ENCODE measurements around the gene GAB3.
"Not testable (repeated sequence)": the region's sequence is repeated elsewhere in the genome, so short reads cannot be mapped to it uniquely, and the experiment has no call there.

Gene GAB3

DNA sequence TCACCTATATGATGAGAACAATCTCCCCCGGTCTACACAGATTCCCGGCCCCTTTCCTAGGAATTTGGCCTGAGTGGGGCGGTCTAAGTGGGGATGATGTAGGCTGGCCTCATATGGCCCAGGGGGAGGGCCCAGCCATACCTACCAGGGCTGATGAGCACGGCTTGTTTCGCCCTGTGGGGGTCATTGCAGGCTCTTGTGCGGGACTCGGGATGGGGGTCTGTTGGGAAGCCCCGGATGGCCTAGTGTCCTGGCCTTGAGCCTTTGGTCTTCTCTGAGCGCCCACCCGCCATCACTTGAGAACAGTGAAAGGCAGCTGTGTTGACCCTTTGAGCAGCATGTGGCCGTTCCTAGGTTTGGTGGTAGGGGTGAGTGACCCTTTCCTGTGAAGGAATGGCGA, 92.7 kb downstream of the GAB3 start:
- DNase-seq (ENCODE audit: low read depth in 1 of 2, low spot score in 1 of 2) = no peak

DNA sequence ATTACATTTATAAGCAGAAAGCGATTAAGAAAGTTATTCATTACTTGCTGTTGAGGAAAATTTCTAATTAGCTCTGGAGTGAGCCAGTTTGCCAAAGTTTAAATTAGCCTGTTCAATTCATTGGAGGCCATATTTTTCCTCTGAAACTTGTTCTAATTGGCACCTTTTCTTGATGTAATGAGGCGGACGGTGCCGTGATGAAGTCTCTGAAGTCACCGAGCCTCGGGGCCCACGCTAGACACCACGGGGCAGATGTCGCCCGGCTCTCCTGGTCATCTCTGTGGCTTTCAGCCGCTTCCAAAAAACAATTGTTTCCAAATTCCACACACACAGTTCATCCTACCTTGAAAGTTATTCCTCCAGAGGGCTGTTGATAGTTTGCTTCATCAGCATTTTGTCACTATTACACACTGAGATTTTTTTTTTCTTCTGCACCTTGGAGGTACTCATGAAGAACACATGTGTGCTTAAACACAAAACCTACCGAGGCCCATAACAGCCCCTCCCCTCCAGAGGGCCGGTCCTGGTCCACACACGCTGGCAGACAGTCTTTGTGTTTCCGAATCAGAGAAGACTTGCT, 93.6 kb downstream of the GAB3 start:
- DNase-seq (ENCODE audit: low read depth in 1 of 2, low spot score in 1 of 2) = no peak

DNA sequence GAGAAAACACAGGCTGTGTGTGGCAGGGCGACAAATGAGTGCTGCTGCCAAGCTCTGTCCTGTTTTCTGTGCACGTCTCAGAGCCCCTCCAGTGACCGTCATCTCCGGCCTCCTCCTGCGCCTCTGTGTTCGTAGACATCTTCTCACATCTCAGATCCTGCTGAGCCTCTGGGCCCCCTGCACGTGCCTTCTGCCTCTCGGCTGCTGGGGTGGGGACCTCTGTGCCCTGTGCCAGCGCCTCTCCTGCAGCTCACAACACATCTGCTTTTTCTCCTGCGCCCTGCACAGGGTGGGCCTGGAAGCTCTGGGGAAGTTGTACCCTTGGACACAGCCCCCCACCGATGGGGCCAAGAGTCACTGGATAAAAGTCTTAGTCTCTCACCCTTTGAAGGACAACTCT, 95.1 kb downstream of the GAB3 start:
- no peak for DNase-seq (ENCODE audit: low read depth in 1 of 2, low spot score in 1 of 2)

GRCh38 chrX:154655346-154655745, 95.5 kb downstream of the GAB3 start:
- no peak for DNase-seq (ENCODE audit: low read depth in 1 of 2, low spot score in 1 of 2)

DNA sequence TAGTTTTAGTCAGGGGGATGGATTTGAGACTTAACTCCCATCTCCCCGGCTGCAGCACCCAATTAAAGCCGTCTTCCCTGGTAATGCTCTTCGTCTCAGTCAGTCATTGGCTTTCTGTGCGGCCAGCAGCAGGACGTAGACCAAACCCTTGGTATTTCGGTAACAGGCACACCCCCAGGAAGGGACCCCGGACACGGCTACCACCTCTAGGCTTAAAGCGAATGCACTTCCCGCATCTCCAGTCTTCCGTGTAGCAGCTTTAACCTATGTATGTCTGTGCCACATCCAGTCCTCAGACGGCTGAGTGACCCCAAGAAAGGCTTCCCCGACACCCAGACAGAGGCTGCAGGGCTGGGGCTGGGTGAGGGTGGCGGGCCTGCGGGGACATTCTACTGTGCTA, 96.0 kb downstream of the GAB3 start:
- DNase-seq (ENCODE audit: low read depth in 1 of 2, low spot score in 1 of 2) = no peak

GRCh38 chrX:154654372-154654771, 96.5 kb downstream of the GAB3 start:
- DNase-seq (ENCODE audit: low read depth in 1 of 2, low spot score in 1 of 2) = no peak

DNA sequence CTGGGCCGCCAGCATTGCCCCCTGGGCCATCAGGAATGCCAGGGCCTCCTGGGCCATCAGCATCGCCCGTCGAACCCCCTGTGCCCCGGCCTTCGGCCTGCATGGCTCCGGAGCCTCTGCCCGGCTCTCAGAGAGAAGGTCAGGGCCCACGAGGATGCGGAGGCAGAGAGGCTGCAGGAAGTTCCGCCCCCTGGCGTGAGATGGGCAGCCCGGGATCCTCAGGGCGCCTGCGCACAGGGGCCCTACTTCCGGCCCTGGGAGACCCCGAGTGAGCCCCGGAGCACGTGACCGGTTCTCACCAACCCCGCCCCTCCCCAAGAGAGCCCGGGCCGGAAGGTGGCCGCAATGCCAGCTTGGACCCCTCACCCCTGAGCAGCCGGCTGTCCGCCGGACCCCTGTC, 97.5 kb downstream of the GAB3 start, which contains the start of gene CTAG2:
Gene CTAG2, minus strand, starts transcription at position 167 of the 400 bp plus-strand sequence. Its CDS starts 64 bp downstream, at position 103.
- not testable (repeated sequence) for DNase-seq (ENCODE audit: low read depth in 1 of 2, low spot score in 1 of 2)

- no peak for DNase-seq (ENCODE audit: low read depth in 1 of 2, low spot score in 1 of 2)
These were observed 97.9 kb downstream of the GAB3 start for GRCh38 chrX:154653048-154653401.

- DNase-seq (ENCODE audit: low read depth in 1 of 2, low spot score in 1 of 2) = no peak
These were observed 98.4 kb downstream of the GAB3 start for GRCh38 chrX:154652311-154653047.

GRCh38 chrX:154650221-154650510, 100.7 kb downstream of the GAB3 start:
- DNase-seq (ENCODE audit: low read depth in 1 of 2, low spot score in 1 of 2) = no peak

GRCh38 chrX:154649503-154650220, 101.2 kb downstream of the GAB3 start:
- DNase-seq (ENCODE audit: low read depth in 1 of 2, low spot score in 1 of 2) = no peak

- DNase-seq (ENCODE audit: low read depth in 1 of 2, low spot score in 1 of 2) = no peak
These were observed 101.9 kb downstream of the GAB3 start for GRCh38 chrX:154648931-154649330.

GRCh38 chrX:154645745-154646378, 105.0 kb downstream of the GAB3 start:
- DNase-seq (ENCODE audit: low read depth in 1 of 2, low spot score in 1 of 2) = not testable (repeated sequence)

GRCh38 chrX:154643708-154644107, 107.2 kb downstream of the GAB3 start:
- DNase-seq (ENCODE audit: low read depth in 1 of 2, low spot score in 1 of 2) = not testable (repeated sequence)

DNA sequence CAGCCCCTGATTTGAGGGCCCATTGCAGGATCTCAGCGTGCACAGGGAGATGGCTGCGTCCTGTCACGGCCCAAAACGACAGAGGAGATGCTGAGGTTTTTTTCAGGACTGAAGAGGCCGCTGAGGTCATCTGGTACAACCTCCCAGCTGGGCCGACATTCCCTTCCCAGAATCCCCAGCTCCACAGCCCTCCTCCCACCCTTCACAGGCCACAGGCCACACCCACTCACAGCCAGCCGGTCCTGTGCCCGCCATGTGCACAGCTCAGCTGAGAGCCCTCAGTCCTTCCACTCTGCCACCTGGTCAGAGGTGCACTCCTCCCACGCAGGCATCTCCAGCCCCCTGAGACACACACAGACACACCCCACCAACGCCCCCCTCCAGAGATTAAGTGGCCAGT, 109.1 kb downstream of the GAB3 start:
- DNase-seq (ENCODE audit: low read depth in 1 of 2, low spot score in 1 of 2) = not testable (repeated sequence)

DNA sequence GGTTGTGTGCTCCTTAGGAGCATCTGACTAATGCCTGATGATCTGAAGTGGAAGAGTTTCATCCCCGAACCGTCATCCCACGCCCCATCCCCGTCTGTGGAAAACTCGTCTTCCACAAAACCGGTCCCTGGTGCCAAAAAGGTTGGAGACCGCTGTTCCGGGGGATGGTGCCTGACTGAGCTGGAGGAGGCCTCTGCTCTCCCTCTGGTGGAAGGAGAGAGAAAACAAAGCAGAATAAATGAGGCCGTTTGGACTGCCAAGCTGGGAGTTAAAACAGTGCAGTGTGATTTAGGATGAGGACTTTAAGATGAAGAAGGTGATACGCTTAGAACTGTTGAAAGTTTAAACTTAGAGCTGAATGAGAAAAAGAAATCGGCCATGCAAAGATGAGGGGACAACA, 117.2 kb downstream of the GAB3 start:
- not testable (repeated sequence) for DNase-seq (ENCODE audit: low read depth in 1 of 2, low spot score in 1 of 2)

DNA sequence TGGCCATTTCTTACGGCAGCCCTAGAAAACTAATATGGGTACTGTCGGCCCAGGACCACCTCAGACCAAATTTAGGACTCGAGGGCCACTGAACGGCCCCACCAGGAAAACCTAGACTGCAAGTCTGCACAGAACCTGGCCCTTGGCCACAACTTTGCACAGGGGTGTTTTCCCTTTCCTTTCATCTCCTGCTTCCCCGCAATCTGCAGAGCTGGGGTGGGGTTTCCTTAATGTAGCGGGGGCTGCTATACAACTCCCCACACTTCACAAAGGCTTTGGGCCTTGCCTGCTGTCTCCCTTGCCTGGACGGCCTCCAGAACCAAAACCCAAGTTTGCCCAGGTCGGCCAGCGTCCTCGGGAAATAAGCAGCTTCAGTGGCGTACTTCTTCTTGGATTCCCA, 119.9 kb downstream of the GAB3 start:
- DNase-seq (ENCODE audit: low read depth in 1 of 2, low spot score in 1 of 2) = not testable (repeated sequence)

DNA sequence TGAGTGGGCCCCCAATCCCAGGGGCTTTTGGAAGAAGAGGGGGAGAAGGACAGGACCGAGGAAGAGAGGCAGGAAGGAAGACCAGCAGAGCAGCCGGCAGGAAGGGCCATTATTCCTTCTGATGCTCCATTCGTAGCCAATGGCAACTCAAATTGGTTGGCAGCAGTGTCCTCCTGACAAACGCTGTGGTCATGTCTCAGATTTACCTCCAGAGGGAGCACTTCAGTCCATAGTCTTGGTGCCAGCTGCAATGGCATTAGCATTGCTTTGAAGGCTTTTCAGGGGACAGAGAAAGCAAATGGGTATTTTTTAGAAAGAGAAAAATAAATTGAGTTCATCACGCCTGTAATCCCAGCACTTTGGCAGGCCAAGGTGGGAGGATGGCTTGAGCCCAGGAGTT, 121.9 kb downstream of the GAB3 start:
- not testable (repeated sequence) for DNase-seq (ENCODE audit: low read depth in 1 of 2, low spot score in 1 of 2)
